SHP77 treated with DMSO at 0.1 percent for 48 hours (cell line): ENCODE results near the gene NIPAL3.
"Not testable (repeated sequence)": the region's sequence is repeated elsewhere in the genome, so short reads cannot be mapped to it uniquely, and the experiment has no call there.

Experiments used
- DNase-seq: peaks from one replicate; lab custom pipeline; 2025; lab: John Stamatoyannopoulos, UW

Gene NIPAL3

GRCh38 chr1:24462128-24462527, 46.5 kb downstream of the NIPAL3 start:
- not testable (repeated sequence) for DNase-seq

- no peak for DNase-seq
Observed at GRCh38 chr1:24463776-24464735, 48.5 kb downstream of the NIPAL3 start.

- no peak for DNase-seq
Observed at GRCh38 chr1:24465099-24465498, 49.5 kb downstream of the NIPAL3 start.

- DNase-seq, result no peak
Observed at GRCh38 chr1:24465638-24466037, 50.0 kb downstream of the NIPAL3 start.

GRCh38 chr1:24468685-24469316, 53.2 kb downstream of the NIPAL3 start:
- DNase-seq, result no peak

- no peak for DNase-seq
Observed at GRCh38 chr1:24470592-24470991, 55.0 kb downstream of the NIPAL3 start.

GRCh38 chr1:24472527-24473251, 57.1 kb downstream of the NIPAL3 start:
- no peak for DNase-seq

GRCh38 chr1:24474193-24474592, 58.6 kb downstream of the NIPAL3 start:
- DNase-seq, result no peak

- DNase-seq, result no peak
Observed at GRCh38 chr1:24475700-24476099, 60.1 kb downstream of the NIPAL3 start.

- no peak for DNase-seq
Observed at GRCh38 chr1:24476571-24476970, 61.0 kb downstream of the NIPAL3 start.

- no peak for DNase-seq
Observed at GRCh38 chr1:24477309-24477708, 61.7 kb downstream of the NIPAL3 start.

GRCh38 chr1:24481101-24481500, 65.5 kb downstream of the NIPAL3 start:
- DNase-seq, result no peak

- no peak for DNase-seq
Observed at GRCh38 chr1:24481843-24482610, 66.4 kb downstream of the NIPAL3 start.

- no peak for DNase-seq
Observed at GRCh38 chr1:24483441-24483840, 67.8 kb downstream of the NIPAL3 start.

GRCh38 chr1:24484199-24484598, 68.6 kb downstream of the NIPAL3 start:
- DNase-seq, result no peak

- no peak for DNase-seq
Observed at GRCh38 chr1:24486331-24487065, 70.9 kb downstream of the NIPAL3 start.

GRCh38 chr1:24487455-24487854, 71.9 kb downstream of the NIPAL3 start:
- DNase-seq, result no peak

GRCh38 chr1:24488159-24488558, 72.6 kb downstream of the NIPAL3 start:
- not testable (repeated sequence) for DNase-seq

GRCh38 chr1:24489674-24490073, 74.1 kb downstream of the NIPAL3 start:
- DNase-seq, result no peak

- DNase-seq, result no peak
Observed at GRCh38 chr1:24490101-24490781, 74.6 kb downstream of the NIPAL3 start.
